Tibial artery (tissue), 4 donors: ENCODE data around the gene NELFA.
"Not testable (repeated sequence)": the region's sequence is repeated elsewhere in the genome, so short reads cannot be mapped to it uniquely, and the experiment has no call there.

Experiments used
- DNase-seq, 2 donors: peaks; one replicate each; pipeline ENCODE4 v3.0.0-alpha.2; 2019
- H3K27ac ChIP-seq, 2 donors: fragments of 200-600 bp; sonication (generic) in 1 of 2; 1 replicate in 1 of 2; 2 replicates in 1 of 2; pipeline ENCODE4 v1.5.1; 2018 to 2019; ENCODE audit warnings: mild to moderate bottlenecking in 1 of 2
- H3K27me3 ChIP-seq, 2 donors: fragments of 200-600 bp; sonication (generic) in 1 of 2; one replicate each; pipeline versions ENCODE4 v1.5.1 to v1.6.0; 2016 to 2019
- H3K36me3 ChIP-seq, 3 donors: fragments of 200-600 bp; sonication (generic) in 2 of 3; one replicate each; pipeline ENCODE4 v1.5.1; 2016 to 2019; ENCODE audit warnings: mild to moderate bottlenecking in 2 of 3
- H3K4me1 ChIP-seq, 4 donors: fragments of 200-600 bp; sonication (generic) in 2 of 4; 1 replicate in 3 of 4; 2 replicates in 1 of 4; pipeline ENCODE4 v1.5.1; 2016 to 2019
- H3K4me3 ChIP-seq, 2 donors: fragments of 200-600 bp; sonication (generic) in 1 of 2; 1 replicate in 1 of 2; 2 replicates in 1 of 2; pipeline ENCODE4 v1.5.1; 2018 to 2019; ENCODE audit warnings: mild to moderate bottlenecking in 2 of 2
- H3K9me3 ChIP-seq, 3 donors: fragments of 200-600 bp; sonication (generic) in 1 of 3; one replicate each; pipeline ENCODE4 v1.5.1; 2016 to 2019
- CTCF ChIP-seq, 2 experiments: fragments of 200-600 bp in 1 of 2; fragments of 450-650 bp in 1 of 2; IDR thresholded peaks; one replicate each; pipeline ENCODE4 v1.5.1; 2017 to 2019; ENCODE audit warnings: antibody characterized with exemption in 2 of 2, mild to moderate bottlenecking in 1 of 2, moderate library complexity in 1 of 2
- intact Hi-C: fragments of 100-400 bp; cut with DNase I; formaldehyde crosslinking; loops from one replicate; pipeline ENCODE4 v1.15.0; 2023; ENCODE audit warnings: low total_unique reads

The NELFA gene

DNA sequence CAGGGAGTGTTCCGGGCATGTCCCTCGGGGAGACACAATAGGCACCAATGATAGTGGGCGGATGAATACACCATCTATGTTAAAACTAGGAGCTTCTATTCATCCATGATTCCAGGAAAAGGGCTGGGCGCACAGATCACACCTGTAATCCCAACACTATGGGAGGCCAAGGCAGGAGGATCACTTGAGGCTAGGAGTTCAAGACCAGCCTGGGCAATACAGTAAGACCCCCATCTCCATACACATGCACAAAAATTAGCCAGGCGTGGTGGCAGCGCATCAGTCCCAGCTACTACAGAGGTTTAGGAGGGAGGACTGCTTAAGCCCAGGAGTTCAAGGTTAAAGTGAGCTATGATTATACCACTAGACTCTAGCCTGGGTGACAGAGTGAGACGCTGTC lies 2.4 kb downstream of the NELFA start:
- Histone ChIP-seq H3K9me3 (no peaks in the 10 kb centered on the region), H3K36me3 (peaks cover 5 to 29% (median 14%) of the 10 kb centered on the region in 3 donors), H3K27me3 (no peaks in the 10 kb centered on the region), H3K4me3 (no peak overlapping the region), H3K4me1 (peaks cover 0 to 35% (median 18%) of the 10 kb centered on the region in 4 donors), H3K27ac (no peak overlapping the region)
- no peak for TF ChIP-seq CTCF (IDR thresholded peaks at IDR 0.05)
- intact Hi-C loops: loop anchor here (10.0 kb wide), 2 partner anchors 132 to 258 kb away; partner anchors contain the start of genes MXD4 and NSD2
- DNase-seq: no peak

DNA sequence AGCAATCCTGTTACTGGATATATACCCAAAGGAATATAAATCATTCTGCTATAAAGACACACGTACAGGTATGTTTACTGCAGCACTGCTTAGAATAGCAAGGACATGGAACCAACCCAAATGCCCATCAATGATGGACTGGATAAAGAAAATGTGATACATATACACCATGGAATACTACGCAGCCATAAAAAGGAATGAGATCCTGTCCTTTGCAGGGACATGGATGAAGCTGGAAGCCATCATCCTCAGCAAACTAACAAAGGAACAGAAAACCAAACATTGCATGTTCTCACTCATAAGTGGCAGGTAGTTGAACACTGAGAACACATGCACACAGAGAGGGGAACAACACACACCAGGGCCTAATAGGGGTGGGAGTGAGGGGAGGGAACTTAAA lies 5.4 kb downstream of the NELFA start:
- H3K27ac ChIP-seq, H3K4me3 ChIP-seq, DNase-seq, H3K9me3 ChIP-seq, H3K27me3 ChIP-seq: not testable (repeated sequence)
- Histone ChIP-seq H3K36me3 (peaks cover 8 to 29% (median 14%) of the 10 kb centered on the region in 3 donors), H3K4me1 (peaks cover 0 to 26% (median 14%) of the 10 kb centered on the region in 4 donors)
- intact Hi-C loops: loop anchor here (10.0 kb wide), 2 partner anchors 129 to 261 kb away; partner anchors contain the start of genes MXD4 and NSD2

- H3K9me3 ChIP-seq, H3K27ac ChIP-seq, DNase-seq, intact Hi-C loops, H3K27me3 ChIP-seq, H3K4me1 ChIP-seq, H3K4me3 ChIP-seq: not testable (repeated sequence)
- peaks cover 8 to 26% (median 11%) of the 10 kb centered on the region in 3 donors for H3K36me3 ChIP-seq
Observed at GRCh38 chr4:1999308-1999707, 9.5 kb downstream of the NELFA start.

- Histone ChIP-seq H3K27ac (no peak overlapping the region), H3K4me1 (no peaks in the 10 kb centered on the region), H3K36me3 (peaks cover 2 to 20% (median 3%) of the 10 kb centered on the region in 3 donors), H3K27me3 (no peaks in the 10 kb centered on the region), H3K4me3 (no peak overlapping the region), H3K9me3 (peaks cover 0 to 6% (median 0%) of the 10 kb centered on the region in 3 donors)
- intact Hi-C loops: no loop called here
- no peak for DNase-seq
- TF ChIP-seq CTCF (IDR thresholded peaks at IDR 0.05): no peak
Observed at GRCh38 chr4:1998296-1998695, 10.5 kb downstream of the NELFA start.

DNA sequence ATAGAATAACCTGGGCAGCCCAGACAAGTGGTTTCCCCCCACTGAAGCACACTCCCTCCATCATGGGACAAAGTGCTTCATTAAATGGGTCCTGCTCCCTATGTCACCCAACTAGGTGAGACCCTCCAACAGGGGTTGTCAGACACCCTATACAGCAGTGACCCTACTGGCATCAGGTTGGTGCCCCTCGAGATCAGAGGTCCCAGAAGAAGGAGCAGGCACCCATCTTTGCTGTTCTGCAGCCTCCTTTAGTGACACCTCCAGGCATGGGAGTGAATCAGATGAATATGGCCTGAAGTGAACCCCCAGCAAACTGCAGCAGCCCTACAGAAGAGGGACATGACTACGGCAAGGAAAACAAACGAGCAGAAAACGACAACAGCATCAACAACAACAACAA lies 11.1 kb downstream of the NELFA start:
- no peaks in the 10 kb centered on the region for H3K27me3 ChIP-seq
- no peak for TF ChIP-seq CTCF (IDR thresholded peaks at IDR 0.05)
- peaks cover 0 to 6% (median 0%) of the 10 kb centered on the region in 4 donors for H3K4me1 ChIP-seq
- peaks cover 0 to 15% (median 3%) of the 10 kb centered on the region in 3 donors for H3K36me3 ChIP-seq
- H3K4me3 ChIP-seq: no peak overlapping the region
- no peak overlapping the region for H3K27ac ChIP-seq
- DNase-seq: no peak
- H3K9me3 ChIP-seq: peaks cover 0 to 6% (median 0%) of the 10 kb centered on the region in 3 donors
- intact Hi-C loops: no loop called here

- no peak for TF ChIP-seq CTCF (IDR thresholded peaks at IDR 0.05)
- peaks cover 0 to 13% (median 0%) of the 10 kb centered on the region in 4 donors for H3K4me1 ChIP-seq
- H3K36me3 ChIP-seq: peaks cover 0 to 15% (median 3%) of the 10 kb centered on the region in 3 donors
- no peak overlapping the region for H3K27ac ChIP-seq
- no peaks in the 10 kb centered on the region for H3K27me3 ChIP-seq
- DNase-seq: no peak
- H3K9me3 ChIP-seq: peaks cover 0 to 6% (median 0%) of the 10 kb centered on the region in 3 donors
- H3K4me3 ChIP-seq: no peak overlapping the region
- intact Hi-C loops: no loop called here
Observed at GRCh38 chr4:1996866-1997611, 11.7 kb downstream of the NELFA start.
